Measurements from ENCODE around the gene SCG5. TPM values are rescaled to one million over a fixed set of nuclear protein-coding genes. Genes with fewer than 3 reads are reported as not detected.

The SCG5 gene
- total RNA-seq, 1 experiment from 2014 or later: 0.76 TPM

- DNase-seq (ENCODE audit: low spot score): peak; percentile 74
These were observed 18.0 kb downstream of the SCG5 start for GRCh38 chr15:32659340-32660155.

- DNase-seq (ENCODE audit: low spot score): no peak
These were observed 22.2 kb downstream of the SCG5 start for GRCh38 chr15:32663671-32664070.

GRCh38 chr15:32664796-32665195, 23.3 kb downstream of the SCG5 start:
- no peak for DNase-seq (ENCODE audit: low spot score)

- no peak for DNase-seq (ENCODE audit: low spot score)
These were observed 25.8 kb downstream of the SCG5 start for GRCh38 chr15:32667321-32667720.

GRCh38 chr15:32668942-32669341, 27.4 kb downstream of the SCG5 start:
- no peak for DNase-seq (ENCODE audit: low spot score)

- no peak for DNase-seq (ENCODE audit: low spot score)
These were observed 28.5 kb downstream of the SCG5 start for GRCh38 chr15:32669896-32670611.

GRCh38 chr15:32670623-32671022, 29.1 kb downstream of the SCG5 start:
- DNase-seq (ENCODE audit: low spot score): no peak

- no peak for DNase-seq (ENCODE audit: low spot score)
These were observed 30.1 kb downstream of the SCG5 start for GRCh38 chr15:32671339-32672325.

- DNase-seq (ENCODE audit: low spot score): no peak
These were observed 33.2 kb downstream of the SCG5 start for GRCh38 chr15:32674681-32675080.

GRCh38 chr15:32675466-32675865, 34.0 kb downstream of the SCG5 start:
- DNase-seq (ENCODE audit: low spot score): no peak

GRCh38 chr15:32676169-32676568, 34.7 kb downstream of the SCG5 start:
- DNase-seq (ENCODE audit: low spot score): no peak

GRCh38 chr15:32677238-32677750, 35.8 kb downstream of the SCG5 start:
- DNase-seq (ENCODE audit: low spot score): no peak

- no peak for DNase-seq (ENCODE audit: low spot score)
These were observed 37.8 kb downstream of the SCG5 start for GRCh38 chr15:32679298-32679690.

- DNase-seq (ENCODE audit: low spot score): peak; percentile 70
These were observed 41.1 kb downstream of the SCG5 start for GRCh38 chr15:32682569-32682968.

GRCh38 chr15:32682977-32683630, 41.6 kb downstream of the SCG5 start:
- DNase-seq (ENCODE audit: low spot score): no peak

GRCh38 chr15:32683906-32684584, 42.5 kb downstream of the SCG5 start:
- DNase-seq (ENCODE audit: low spot score): peak; percentile 96

- DNase-seq (ENCODE audit: low spot score): no peak
These were observed 44.1 kb downstream of the SCG5 start for GRCh38 chr15:32685576-32685975.

GRCh38 chr15:32687556-32687955, 46.0 kb downstream of the SCG5 start:
- peak; percentile 68 for DNase-seq (ENCODE audit: low spot score)

- DNase-seq (ENCODE audit: low spot score): peak; percentile 65
These were observed 46.7 kb downstream of the SCG5 start for GRCh38 chr15:32688151-32688639.

GRCh38 chr15:32690941-32691688, 49.6 kb downstream of the SCG5 start:
- DNase-seq (ENCODE audit: low spot score): no peak

Measured in A172 (cell line).